SU-DHL-6 (cell line): ENCODE results near the gene PDE6H.

ENCODE experiments used
- EZH2phosphoT487 ChIP-seq: fragments of 200-600 bp; sonication (generic), shearing (Covaris generic); conservative IDR thresholded peaks from 2 replicates; pipeline ENCODE4 v1.6.1; 2018; ENCODE audit warnings: mild to moderate bottlenecking, antibody characterized with exemption, low read length, moderate library complexity, mixed read lengths
- TF ChIP-seq, protein P1 (sequence below): fragments of 200-600 bp; sonication (generic); IDR thresholded peaks from one replicate; pipeline ENCODE4 v1.5.1; 2017; ENCODE audit warnings: antibody characterized with exemption, mild to moderate bottlenecking, low read length, moderate library complexity; ENCODE audit not compliant: insufficient read depth, poor library complexity, severe bottlenecking

DNA sequence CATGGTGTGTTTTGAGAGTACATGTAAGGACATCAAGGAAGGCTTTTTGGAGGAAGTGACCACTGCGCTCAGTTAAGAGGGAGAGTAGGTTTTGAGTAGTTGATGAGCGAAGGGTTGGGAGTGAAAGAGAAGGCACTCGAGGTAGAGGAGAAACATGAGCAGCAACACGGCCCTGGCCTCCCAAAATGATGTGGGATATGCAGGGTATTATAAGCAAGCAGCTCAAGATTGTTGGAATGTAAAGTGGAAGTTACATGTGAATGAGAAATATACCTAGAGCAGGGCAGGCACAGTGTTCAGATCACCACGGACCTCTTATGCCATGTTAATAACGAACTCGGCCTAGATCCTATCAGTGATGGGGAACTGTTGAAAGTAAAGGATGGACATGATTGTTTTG lies 9.3 kb upstream of the PDE6H start:
- TF ChIP-seq, protein P1, sequence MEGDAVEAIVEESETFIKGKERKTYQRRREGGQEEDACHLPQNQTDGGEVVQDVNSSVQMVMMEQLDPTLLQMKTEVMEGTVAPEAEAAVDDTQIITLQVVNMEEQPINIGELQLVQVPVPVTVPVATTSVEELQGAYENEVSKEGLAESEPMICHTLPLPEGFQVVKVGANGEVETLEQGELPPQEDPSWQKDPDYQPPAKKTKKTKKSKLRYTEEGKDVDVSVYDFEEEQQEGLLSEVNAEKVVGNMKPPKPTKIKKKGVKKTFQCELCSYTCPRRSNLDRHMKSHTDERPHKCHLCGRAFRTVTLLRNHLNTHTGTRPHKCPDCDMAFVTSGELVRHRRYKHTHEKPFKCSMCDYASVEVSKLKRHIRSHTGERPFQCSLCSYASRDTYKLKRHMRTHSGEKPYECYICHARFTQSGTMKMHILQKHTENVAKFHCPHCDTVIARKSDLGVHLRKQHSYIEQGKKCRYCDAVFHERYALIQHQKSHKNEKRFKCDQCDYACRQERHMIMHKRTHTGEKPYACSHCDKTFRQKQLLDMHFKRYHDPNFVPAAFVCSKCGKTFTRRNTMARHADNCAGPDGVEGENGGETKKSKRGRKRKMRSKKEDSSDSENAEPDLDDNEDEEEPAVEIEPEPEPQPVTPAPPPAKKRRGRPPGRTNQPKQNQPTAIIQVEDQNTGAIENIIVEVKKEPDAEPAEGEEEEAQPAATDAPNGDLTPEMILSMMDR: no peak
- no peak for TF ChIP-seq EZH2phosphoT487
